CD14-positive monocyte (primary cell): ENCODE results near the gene ANKRD2. TPM values are rescaled to one million over a fixed set of nuclear protein-coding genes. Genes with fewer than 3 reads are reported as not detected.

Source experiments
- DNase-seq, 3 donors: peaks; one replicate each; pipeline ENCODE4 v3.0.0-alpha.2; 2011 to 2022
- H2AFZ ChIP-seq: 2 replicates; pipeline ENCODE4 v1.6.0; 2012; ENCODE audit warnings: mild to moderate bottlenecking, low read depth, low read length, inconsistent platforms; ENCODE audit not compliant: insufficient read depth, poor library complexity, severe bottlenecking
- H3K27ac ChIP-seq, 2 donors: 1 replicate in 1 of 2; 2 replicates in 1 of 2; pipeline ENCODE4 v1.5.1; 2012 to 2013; ENCODE audit warnings: low read length in 2 of 2, control low read depth in 1 of 2, inconsistent platforms in 1 of 2, low read depth in 1 of 2, mild to moderate bottlenecking in 1 of 2
- H3K27me3 ChIP-seq, 2 donors: one replicate each; pipeline versions ENCODE4 v1.6.0 to v1.6.1; 2011 to 2013; ENCODE audit warnings: low read length in 2 of 2; ENCODE audit not compliant: control insufficient read depth in 2 of 2, insufficient read depth in 2 of 2
- H3K36me3 ChIP-seq, 2 donors: replicated peaks in 1 of 2; 1 replicate in 1 of 2; 2 replicates in 1 of 2; pipeline versions ENCODE4 v1.5.1 to v1.6.1; 2012 to 2013; ENCODE audit warnings: low read length in 2 of 2, control low read depth in 1 of 2, inconsistent platforms in 1 of 2, mild to moderate bottlenecking in 1 of 2; ENCODE audit not compliant: insufficient read depth in 2 of 2, control insufficient read depth in 1 of 2
- H3K4me1 ChIP-seq, 2 donors: 1 replicate in 1 of 2; 2 replicates in 1 of 2; pipeline versions ENCODE4 v1.5.1 to v1.6.1; 2012 to 2013; ENCODE audit warnings: low read length in 2 of 2, control low read depth in 1 of 2, inconsistent platforms in 1 of 2, mild to moderate bottlenecking in 1 of 2, moderate library complexity in 1 of 2; ENCODE audit not compliant: insufficient read depth in 2 of 2, control insufficient read depth in 1 of 2
- H3K4me2 ChIP-seq: replicated peaks from 2 replicates; pipeline ENCODE3; 2012; ENCODE audit warnings: low read length, moderate library complexity, mild to moderate bottlenecking; ENCODE audit not compliant: poor library complexity, severe bottlenecking; ENCODE audit errors: extremely low read depth
- H3K4me3 ChIP-seq, 3 experiments: fragments of 200-600 bp in 1 of 3; sonication (generic) in 1 of 3; replicated peaks in 1 of 3; 1 replicate in 2 of 3; 2 replicates in 1 of 3; pipeline ENCODE4 v1.5.1; 2011 to 2013; ENCODE audit warnings: low read length in 3 of 3, mild to moderate bottlenecking in 3 of 3, control low read depth in 2 of 3, low read depth in 2 of 3, inconsistent platforms in 1 of 3, moderate library complexity in 1 of 3
- H3K79me2 ChIP-seq: 2 replicates; pipeline ENCODE4 v1.6.0; 2012; ENCODE audit warnings: mild to moderate bottlenecking, control low read depth, inconsistent platforms, low read length, moderate library complexity; ENCODE audit not compliant: insufficient read depth
- H3K9ac ChIP-seq: 2 replicates; pipeline ENCODE4 v1.6.0; 2017; ENCODE audit warnings: low read length, mild to moderate bottlenecking; ENCODE audit not compliant: insufficient read depth, poor library complexity, severe bottlenecking
- H3K9me3 ChIP-seq, 2 donors: replicated peaks in 1 of 2; 1 replicate in 1 of 2; 2 replicates in 1 of 2; pipeline versions ENCODE4 v1.5.1 to v1.6.1; 2012 to 2013; ENCODE audit warnings: low read length in 2 of 2, control low read depth in 1 of 2; ENCODE audit not compliant: control insufficient read depth in 1 of 2, insufficient read depth in 1 of 2
- H4K20me1 ChIP-seq: 2 replicates; pipeline ENCODE4 v1.6.0; 2012; ENCODE audit warnings: mild to moderate bottlenecking, low read length, control low read depth, moderate library complexity; ENCODE audit not compliant: insufficient read depth
- H3K27ac Mint-ChIP-seq, 7 donors: one replicate each; pipeline ENCODE4 v1.8.0; 2020; ENCODE audit warnings: mild to moderate bottlenecking in 7 of 7, mixed read lengths in 7 of 7, moderate library complexity in 6 of 7, inconsistent platforms in 2 of 7
- H3K27me3 Mint-ChIP-seq, 3 donors: one replicate each; pipeline ENCODE4 v1.8.0; 2021 to 2022; ENCODE audit warnings: low read depth in 3 of 3, mild to moderate bottlenecking in 3 of 3, mixed read lengths in 3 of 3, moderate library complexity in 3 of 3, inconsistent platforms in 1 of 3
- H3K36me3 Mint-ChIP-seq, 2 donors: one replicate each; pipeline ENCODE4 v1.8.0; 2020; ENCODE audit warnings: mixed read lengths in 2 of 2, inconsistent platforms in 1 of 2, mild to moderate bottlenecking in 1 of 2
- H3K4me1 Mint-ChIP-seq: one replicate; pipeline ENCODE4 v1.8.0; 2020; ENCODE audit warnings: mild to moderate bottlenecking, mixed read lengths
- H3K4me3 Mint-ChIP-seq, 2 donors: one replicate each; pipeline ENCODE4 v1.8.0; 2020; ENCODE audit warnings: mild to moderate bottlenecking in 2 of 2, mixed read lengths in 2 of 2, moderate library complexity in 1 of 2
- H3K9me3 Mint-ChIP-seq, 7 donors: one replicate each; pipeline ENCODE4 v1.8.0; 2020 to 2022; ENCODE audit warnings: mixed read lengths in 7 of 7, mild to moderate bottlenecking in 6 of 7, moderate library complexity in 6 of 7, inconsistent platforms in 2 of 7
- WGBS: methylation state at CpG from one replicate; pipeline ENCODE4 v1.1.5; 2013; ENCODE audit warnings: missing lambda C conversion rate; ENCODE audit not compliant: insufficient coverage; 5-methylcytosine and 5-hydroxymethylcytosine counted together
- intact Hi-C, 2 donors: fragments of 100-400 bp; cut with micrococcal nuclease; formaldehyde crosslinking; loops; one replicate each; pipeline versions ENCODE4 v1.15.0 to v1.15.1; 2023
- polyA plus RNA-seq, 3 donors: library from polyadenylated mRNA; depleted of rRNA in 1 of 3; unstranded in 2 of 3; stranded (reverse) in 1 of 3; fragments of 300-500 nt in 2 of 3; fragments of >200 nt in 1 of 3; fragmentation: Illumina TruSeq in 2 of 3; gene quantifications; 1 replicate in 2 of 3; 2 replicates in 1 of 3; pipeline ENCODE4 v1.2.3, GENCODE V29; 2012 to 2021
- TF ChIP-seq, protein P1 (sequence below): fragments of 200-600 bp; IDR thresholded peaks from one replicate; pipeline ENCODE4 v1.8.0; 2022; ENCODE audit warnings: antibody characterized with exemption, mild to moderate bottlenecking

Gene ANKRD2
- polyA plus RNA-seq, 3 donors: not detected

DNA sequence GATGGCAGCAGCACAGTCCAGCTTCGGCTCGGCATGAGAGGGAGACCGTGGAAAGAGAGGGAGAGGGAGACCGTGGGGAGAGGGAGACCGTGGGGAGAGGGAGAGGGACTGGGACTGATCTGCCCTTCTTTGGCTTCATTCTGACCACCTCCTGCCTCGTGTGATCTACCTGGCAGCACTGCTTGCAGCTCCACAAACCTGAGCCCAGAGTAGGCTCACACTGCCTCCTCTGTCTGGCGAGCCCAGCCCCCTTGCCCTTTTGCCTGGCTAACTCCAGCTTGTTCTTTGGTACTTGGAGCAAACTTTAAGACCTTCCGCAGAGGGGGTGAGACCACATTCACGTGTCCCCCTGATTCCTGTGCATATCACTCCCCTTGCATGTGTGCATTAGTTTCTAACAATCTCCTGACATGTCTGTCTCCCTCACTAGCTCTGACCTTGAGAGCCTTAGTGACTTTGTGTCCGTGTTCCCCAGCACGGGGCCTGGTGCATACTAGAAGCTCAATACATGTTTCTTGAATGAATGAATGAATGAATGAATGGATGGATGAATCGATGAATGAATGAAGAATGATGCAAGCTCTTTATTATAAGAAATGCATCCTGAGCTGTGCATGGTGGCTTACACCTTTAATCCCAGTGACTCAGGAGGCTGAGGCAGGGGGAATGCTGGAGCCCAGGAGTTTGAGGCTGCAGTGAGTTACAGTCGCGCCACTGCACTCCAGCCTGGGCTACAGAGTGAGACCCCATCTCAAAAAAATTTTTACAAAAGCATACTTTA lies 42.7 kb upstream of the ANKRD2 start:
- H3K36me3 ChIP-seq: no peaks in the 10 kb centered on the region
- Mint-ChIP-seq H3K4me3 (no peak overlapping the region), H3K4me1 (peaks cover 1% of the 10 kb centered on the region), H3K36me3 (peaks cover 2 to 8% of the 10 kb centered on the region in 2 donors), H3K27me3 (no peaks in the 10 kb centered on the region), H3K9me3 (peaks cover 0 to 5% (median 0%) of the 10 kb centered on the region in 7 donors), H3K27ac (peak overlapping the region in 1 of 7 donors; percentile 12)
- no peaks in the 10 kb centered on the region for H3K27me3 ChIP-seq
- no peak overlapping the region for H3K9ac ChIP-seq
- H3K79me2 ChIP-seq: no peaks in the 10 kb centered on the region
- no peak overlapping the region for H2AFZ ChIP-seq
- H3K4me1 ChIP-seq: no peaks in the 10 kb centered on the region
- WGBS: 98% methylated on average over 6 of the region's 14 CpGs
- H3K27ac ChIP-seq: no peak overlapping the region
- no peak overlapping the region for H3K4me2 ChIP-seq
- no peak overlapping the region for H3K4me3 ChIP-seq
- TF ChIP-seq, protein P1, sequence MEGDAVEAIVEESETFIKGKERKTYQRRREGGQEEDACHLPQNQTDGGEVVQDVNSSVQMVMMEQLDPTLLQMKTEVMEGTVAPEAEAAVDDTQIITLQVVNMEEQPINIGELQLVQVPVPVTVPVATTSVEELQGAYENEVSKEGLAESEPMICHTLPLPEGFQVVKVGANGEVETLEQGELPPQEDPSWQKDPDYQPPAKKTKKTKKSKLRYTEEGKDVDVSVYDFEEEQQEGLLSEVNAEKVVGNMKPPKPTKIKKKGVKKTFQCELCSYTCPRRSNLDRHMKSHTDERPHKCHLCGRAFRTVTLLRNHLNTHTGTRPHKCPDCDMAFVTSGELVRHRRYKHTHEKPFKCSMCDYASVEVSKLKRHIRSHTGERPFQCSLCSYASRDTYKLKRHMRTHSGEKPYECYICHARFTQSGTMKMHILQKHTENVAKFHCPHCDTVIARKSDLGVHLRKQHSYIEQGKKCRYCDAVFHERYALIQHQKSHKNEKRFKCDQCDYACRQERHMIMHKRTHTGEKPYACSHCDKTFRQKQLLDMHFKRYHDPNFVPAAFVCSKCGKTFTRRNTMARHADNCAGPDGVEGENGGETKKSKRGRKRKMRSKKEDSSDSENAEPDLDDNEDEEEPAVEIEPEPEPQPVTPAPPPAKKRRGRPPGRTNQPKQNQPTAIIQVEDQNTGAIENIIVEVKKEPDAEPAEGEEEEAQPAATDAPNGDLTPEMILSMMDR: no peak
- intact Hi-C loops: no loop called here
- H4K20me1 ChIP-seq: peaks cover 47% of the 10 kb centered on the region
- no peaks in the 10 kb centered on the region for H3K9me3 ChIP-seq
- no peak for DNase-seq

DNA sequence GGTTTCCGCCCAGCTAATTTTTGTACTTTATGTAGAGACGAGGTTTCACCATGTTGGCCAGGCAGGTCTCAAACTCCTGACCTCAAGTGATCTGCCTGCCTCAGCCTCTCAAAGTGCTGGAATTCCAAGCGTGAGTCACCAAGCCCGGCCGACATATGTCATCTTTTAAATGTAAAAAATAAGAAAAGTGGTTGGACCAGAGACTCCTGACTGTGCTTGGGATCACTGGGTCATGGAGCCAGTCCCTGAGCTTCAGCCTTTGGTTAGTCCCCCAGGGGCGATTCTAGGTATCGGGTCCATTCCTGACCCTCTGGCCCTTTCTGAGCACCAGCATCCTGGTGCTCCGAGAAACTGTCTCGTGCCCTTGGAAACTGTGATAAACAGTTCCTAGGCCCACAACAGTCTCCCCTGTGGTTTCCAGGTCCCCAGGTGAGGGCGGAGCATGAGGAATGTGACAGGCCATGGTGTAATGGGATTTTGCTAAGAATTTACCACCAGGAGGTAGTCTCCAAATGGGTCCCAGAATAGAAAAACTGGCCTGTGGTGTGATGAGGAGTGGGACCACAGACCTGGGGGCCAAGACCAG lies 41.1 kb upstream of the ANKRD2 start:
- peak overlapping the region in 1 of 7 donors; percentile 73 for H3K27ac Mint-ChIP-seq
- no peak overlapping the region for H3K4me3 ChIP-seq
- H3K9me3 ChIP-seq: no peaks in the 10 kb centered on the region
- no peak overlapping the region for H3K27ac ChIP-seq
- no peaks in the 10 kb centered on the region for H3K36me3 ChIP-seq
- H3K9ac ChIP-seq: no peak overlapping the region
- no peaks in the 10 kb centered on the region for H3K79me2 ChIP-seq
- peaks cover 1% of the 10 kb centered on the region for H3K4me1 Mint-ChIP-seq
- no peaks in the 10 kb centered on the region for H3K27me3 ChIP-seq
- H3K4me1 ChIP-seq: no peaks in the 10 kb centered on the region
- TF ChIP-seq, protein P1: no peak
- no peak overlapping the region for H3K4me3 Mint-ChIP-seq
- intact Hi-C loops: no loop called here
- no peak for DNase-seq
- peaks cover 33% of the 10 kb centered on the region for H4K20me1 ChIP-seq
- 96% methylated on average over 6 of the region's 10 CpGs for WGBS
- no peak overlapping the region for H3K4me2 ChIP-seq
- H3K27me3 Mint-ChIP-seq: no peaks in the 10 kb centered on the region
- peaks cover 0 to 5% (median 0%) of the 10 kb centered on the region in 7 donors for H3K9me3 Mint-ChIP-seq
- H2AFZ ChIP-seq: no peak overlapping the region
- peaks cover 5 to 6% of the 10 kb centered on the region in 2 donors for H3K36me3 Mint-ChIP-seq
